NCI-H146 (cell line): ENCODE measurements around the gene TPX2.
"Not testable (repeated sequence)": the region's sequence is repeated elsewhere in the genome, so short reads cannot be mapped to it uniquely, and the experiment has no call there.

Source experiments
- DNase-seq: peaks from one replicate; lab custom pipeline; 2025; lab: John Stamatoyannopoulos, UW

Gene TPX2

DNA sequence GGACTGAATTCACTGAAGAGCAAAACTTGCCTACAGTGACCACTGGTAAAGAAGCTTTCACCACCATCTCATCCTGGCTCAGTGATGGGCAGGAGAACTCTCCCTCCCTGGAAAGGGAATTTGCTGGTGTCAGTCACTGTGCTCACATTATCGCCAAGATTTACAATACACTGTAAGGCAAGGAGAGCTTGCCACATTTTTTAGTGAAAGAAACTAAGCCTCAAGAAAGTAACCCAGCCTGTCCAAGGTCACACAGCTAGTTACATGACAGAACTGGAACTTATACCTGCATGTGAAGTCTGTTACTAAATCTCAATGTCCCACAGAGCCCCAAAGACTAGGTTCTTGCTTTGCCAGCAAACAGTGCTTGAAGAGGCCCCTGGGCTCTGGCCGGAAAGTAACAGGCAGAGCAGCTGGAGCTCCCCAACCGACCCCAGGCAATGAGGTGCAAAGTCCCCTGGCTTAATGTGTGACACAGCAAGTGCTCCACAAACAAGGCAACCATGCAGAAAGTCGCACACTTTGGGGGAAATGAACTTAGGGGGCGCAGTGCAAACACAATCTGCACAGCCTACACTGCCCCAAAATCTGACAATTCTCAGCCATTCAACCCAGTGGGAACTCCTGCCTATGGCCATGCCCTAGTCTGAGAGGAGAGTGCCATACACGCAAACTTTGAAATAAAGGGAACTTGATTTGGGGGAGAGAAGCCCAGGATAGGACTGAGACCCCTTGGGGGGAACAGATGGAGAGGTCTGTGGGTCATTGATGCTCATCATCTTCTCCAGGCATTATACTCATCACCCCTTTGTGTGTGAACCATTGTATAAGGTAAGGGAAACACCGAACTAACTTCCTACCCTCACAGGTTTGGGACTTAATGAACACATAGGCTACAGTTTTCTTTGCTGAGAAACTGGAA lies 18.3 kb upstream of the TPX2 start:
- no peak for DNase-seq

DNA sequence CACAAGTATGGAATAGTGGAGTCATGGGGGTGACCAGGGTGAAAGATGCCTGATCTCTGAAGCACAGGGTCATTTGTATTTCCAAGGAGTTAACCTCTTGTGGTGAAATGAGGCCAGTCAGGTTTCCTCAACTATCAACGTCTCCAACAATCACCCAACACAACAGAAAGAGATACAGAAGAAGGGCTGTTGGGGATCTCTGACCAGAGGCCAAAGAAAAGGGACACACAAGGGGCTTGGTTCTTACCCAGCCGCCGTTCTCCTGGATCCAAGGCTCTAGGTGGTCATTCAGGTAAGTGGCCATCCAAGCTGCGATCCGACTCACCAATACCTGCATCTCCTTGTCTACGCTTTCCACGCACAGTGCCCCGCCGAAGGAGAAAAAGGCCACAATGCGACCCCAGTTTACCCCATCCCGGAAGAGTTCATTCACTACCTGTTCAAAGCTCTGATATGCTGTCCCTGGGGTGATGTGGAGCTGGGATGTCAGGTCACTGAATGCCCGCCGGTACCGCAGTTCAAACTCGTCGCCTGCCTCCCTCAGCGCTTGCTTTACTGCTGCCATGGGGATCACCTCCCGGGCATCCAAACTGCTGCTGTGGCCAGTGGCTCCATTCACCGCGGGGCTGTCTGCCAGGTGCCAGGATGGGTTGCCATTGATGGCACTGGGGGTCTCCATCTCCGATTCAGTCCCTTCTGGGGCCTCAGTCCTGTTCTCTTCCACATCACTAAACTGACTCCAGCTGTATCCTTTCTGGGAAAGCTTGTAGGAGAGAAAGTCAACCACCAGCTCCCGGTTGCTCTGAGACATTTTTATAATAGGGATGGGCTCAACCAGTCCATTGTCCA lies 17.5 kb upstream of the TPX2 start:
- peak; percentile 74 for DNase-seq

DNA sequence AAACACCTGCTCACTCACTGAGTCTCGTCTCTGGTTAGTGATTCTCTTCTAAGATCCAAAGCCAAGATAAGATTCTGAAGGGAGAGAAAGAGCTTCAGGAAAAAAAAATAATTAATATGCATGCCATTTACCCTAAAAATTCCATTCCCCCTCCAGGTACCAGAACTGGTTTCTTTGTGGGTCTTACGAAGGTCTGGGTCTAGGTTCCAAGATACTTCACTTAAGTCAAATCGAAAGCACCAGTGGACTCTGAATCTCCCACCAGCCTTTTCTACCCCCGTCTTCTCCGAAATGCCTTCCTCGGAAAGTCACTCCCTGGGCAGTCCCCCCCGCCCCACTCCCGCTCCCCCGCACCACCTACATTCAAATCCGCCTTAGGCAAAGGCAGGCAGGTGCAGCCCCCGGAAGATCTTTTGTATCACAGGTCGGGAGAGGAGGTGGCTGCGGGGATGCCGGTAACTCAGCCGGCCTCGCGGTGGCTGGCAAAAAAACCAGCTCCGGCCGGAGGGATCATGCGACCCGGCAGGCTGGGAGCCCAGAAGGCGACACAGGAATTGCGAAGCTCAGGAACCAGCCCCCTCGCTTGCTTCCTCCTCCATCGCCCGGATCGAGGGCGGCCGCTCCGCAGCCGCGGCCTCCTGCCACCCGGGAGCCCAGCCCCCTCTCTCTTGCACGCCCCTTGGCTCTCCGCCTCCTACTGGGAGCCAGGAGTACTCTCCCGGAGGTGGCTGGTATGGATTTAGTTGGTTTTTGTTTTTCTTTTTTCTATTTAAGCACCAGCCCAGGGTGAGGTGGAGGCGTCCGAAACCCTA lies 16.6 kb upstream of the TPX2 start, which contains the start of gene BCL2L1:
BCL2L1 (minus strand) TSS at position 612 of the 812 bp plus-strand sequence. CDS start 650 bp downstream, outside the sequence.
- DNase-seq = peak; percentile 98

DNA sequence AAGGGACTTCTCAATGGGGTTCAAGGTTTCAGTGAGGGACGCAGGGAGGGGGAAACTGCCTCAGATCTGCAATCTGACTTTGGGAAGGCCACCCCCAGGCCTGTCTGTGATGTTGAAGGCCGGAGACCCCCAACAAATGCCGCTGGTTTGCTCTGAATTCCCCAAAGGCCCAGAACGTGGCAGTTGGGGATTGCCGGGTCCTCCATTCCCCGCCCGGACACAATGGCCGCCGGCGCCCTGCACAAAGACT lies 16.1 kb upstream of the TPX2 start:
- DNase-seq = no peak

DNA sequence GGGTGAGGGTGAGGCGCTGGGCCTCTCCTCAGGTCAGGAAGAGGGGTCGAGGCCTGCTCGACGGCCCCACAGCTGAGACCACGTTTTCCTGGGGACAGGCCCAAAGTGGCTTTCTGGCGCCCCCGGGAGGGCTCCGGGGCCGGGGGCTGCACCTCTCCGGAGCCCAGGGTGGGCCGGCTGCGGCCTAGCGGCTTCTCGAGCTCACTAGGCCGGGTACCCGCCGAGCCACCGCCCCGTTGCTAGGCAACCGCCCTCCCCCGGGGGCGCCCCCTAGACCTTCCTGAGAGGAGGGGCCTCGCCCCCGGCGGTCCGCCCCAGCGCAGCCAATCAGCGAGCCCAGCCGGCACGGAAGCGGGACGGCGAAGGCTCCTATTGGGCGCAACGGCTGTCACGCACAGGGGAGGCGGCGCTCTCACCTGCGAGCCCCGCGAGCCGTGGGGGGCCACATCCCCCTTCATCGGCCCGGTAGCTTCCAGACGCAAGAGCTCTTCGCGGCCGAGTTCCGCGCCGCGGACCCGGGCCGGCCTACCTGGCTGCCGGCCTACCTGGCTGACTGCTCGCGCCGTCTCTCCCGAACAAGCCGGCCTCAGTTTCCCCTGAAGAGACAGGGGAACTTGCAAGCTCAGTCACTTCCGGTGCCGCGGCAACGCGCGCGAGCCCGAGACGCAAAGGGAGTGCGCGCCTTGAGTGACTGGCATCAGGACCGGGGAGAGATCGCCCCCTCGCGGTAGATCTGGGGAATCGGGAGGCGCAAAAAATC lies 15.6 kb upstream of the TPX2 start:
- peak; percentile 100 for DNase-seq

DNA sequence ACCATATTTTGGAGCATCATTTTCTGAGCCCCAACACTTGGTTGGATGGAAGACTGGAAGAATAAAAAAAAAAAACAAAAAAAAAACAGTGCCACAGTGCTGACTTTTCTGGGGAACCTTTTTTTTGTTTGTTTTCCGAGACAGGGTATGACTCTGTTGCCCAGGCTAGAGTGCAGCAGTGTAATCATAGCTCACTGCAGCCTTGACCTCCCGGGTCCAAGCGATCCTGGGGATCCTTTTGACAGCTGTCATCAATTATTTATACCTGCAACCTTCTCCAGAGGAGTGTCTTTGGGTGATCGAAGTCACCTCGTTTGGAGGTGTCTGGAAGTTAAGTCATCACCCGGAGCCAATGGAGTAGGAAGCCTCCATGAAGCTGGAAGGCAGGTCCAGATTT lies 7.8 kb upstream of the TPX2 start:
- no peak for DNase-seq

DNA sequence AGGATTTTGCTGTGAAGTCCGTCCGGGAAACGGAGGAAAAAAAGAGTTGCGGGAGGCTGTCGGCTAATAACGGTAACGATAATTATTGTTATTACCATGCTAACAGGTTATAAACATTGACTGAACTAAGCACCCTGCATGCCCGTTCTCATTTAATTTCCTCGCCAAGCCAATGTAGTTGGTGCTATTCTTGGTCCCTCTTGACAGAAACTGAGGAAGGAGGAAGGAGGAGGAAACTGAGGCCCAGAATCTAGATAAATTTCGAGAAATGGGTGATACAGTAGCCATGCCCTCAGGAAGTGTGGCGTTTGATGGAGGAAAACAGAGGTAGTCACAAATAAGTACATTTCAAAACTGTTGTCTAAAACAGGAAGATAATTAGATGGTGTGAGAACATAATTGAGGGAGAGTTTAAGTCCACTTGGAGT lies 474 bp downstream of the TPX2 start:
- DNase-seq = no peak

DNA sequence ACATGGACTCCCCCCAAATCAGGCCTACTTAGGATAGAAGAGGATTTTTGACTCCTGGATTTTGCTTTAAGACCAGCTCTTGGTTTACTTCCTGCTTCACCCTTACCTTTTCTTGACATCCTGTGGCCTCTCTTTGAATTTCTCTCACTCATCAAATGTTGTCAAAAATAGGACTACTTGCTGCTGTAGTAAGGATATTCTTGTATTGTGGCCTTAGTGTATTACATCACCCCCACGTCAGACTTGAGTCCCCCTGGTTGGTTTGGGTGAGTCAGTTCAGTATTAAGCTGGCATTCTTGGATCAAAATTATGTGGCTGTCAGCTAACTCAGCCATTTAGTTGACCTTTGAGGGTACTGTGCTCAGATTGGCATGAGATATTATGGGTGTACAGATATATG lies 1.1 kb downstream of the TPX2 start:
- no peak for DNase-seq

DNA sequence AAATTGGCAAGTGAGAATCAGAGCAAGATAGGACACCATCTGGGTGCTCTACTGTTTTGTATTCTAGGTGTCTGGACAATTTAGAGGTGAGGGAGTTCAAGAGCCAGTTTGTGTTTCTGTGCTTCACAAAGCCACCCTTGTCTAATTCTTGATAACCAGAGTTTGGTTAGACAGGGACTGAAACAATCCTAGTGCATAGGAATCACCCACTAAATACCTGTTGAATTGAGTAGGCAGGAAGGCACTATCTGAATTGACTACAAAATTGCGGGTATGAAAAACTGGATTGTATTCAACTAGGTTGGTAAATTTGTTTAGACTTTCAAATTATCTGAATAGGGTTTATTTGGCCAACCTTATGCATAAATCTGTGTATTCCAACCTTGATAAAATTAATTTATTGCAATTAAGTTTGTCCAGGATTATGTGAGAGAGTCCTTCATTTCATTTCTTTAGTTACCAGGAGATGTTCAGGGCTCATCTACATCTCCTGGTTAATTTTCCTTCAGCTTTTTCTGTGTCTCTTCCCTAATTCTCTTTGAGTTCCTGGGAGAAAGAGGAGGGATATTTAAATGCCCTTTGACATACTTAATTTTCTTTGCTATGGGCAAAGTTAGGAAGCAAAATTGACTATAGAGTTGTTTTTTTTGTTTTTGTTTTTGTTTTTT lies 1.7 kb downstream of the TPX2 start:
- DNase-seq = no peak

DNA sequence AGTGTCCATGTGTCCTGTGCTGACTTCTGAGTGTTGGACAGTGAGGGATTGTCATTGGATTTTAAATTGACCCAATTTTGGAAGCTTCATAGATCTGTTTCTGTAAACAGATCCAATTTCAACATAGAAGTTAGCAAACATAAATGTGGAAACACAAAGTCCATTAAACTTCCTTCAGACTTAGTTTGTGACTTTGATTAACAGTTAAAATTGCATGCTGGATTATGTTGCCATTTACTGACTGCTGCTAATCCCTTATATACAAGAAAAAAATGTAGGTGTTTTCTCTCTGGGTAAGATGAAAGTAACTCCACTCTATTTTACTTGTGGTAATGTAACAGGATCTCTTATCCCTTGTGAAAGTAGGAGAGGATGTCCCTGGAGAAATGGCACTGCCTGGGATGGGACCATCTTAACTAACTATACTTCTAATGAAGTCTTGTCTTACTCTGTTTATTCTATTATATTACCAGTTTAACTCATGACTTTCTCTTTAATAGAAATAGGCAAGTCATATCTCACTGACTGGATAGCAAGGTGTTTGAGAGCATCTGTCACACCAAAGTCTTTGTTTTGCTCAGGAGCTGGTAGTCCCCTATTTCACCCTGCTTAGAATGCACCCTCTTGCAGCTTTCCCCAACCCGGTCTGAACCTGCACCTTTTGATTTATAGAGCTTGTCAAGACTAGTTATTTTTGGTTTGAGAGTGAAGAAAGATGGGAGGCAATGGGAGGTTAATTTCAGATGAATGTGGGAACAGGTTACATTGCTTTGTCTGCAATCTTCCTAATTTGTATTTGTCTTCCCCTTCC lies 7.2 kb downstream of the TPX2 start:
- no peak for DNase-seq

DNA sequence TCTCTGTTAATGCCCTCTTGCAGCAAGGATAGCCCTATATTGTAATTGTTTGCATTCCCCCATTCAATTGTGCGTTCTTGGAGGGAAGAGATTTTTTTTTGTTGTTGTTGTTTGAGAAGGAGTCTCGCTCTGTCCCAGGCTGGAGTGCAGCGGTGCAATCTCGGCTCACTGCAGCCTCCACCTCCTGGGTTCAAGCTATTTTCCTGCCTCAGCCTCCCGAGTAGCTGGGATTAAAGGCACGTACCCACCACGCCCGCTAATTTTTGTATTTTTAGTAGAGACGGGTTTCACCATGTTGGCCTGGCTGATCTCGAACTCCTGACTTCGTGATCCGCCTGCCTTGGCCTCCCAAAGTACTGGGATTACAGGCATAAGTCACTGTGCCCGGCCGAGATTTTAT lies 7.9 kb downstream of the TPX2 start:
- not testable (repeated sequence) for DNase-seq

DNA sequence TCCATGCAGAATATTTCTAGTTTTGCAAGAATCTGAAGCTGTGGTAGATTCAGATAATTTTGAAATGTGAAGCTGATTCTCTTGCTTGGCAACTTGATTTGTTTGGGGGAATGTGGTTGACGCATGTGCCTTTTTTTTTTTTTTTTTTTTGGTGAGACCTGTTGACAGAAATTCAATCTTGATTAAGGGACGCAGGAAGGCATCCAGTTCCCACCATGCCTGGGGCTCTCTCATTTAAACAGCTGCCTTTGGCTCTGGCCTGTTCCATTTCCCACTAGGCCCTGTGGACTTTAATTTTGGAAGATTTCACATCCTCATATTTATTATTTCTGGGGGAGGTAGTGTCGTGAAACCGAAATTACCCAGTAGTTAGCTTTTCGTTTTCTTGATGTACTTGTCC lies 8.6 kb downstream of the TPX2 start:
- no peak for DNase-seq

DNA sequence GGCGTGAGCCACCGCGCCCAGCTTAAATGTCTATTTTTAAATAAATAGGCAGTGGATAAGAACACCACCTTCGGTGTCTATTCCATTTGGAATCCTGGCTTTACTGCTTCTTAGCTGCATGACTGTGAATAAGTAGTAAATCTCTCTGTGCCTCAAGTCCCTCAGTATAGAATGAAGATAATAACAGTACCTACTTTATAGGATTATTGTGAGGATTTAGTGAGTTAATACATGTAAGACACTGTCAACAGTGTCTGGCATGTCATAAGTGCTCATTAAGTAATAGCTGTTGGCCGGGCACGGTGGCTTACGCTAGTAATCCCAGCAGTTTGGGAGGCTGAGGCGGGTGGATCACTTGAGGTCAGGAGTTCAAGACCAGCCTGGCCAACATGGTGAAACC lies 10.1 kb downstream of the TPX2 start:
- no peak for DNase-seq

DNA sequence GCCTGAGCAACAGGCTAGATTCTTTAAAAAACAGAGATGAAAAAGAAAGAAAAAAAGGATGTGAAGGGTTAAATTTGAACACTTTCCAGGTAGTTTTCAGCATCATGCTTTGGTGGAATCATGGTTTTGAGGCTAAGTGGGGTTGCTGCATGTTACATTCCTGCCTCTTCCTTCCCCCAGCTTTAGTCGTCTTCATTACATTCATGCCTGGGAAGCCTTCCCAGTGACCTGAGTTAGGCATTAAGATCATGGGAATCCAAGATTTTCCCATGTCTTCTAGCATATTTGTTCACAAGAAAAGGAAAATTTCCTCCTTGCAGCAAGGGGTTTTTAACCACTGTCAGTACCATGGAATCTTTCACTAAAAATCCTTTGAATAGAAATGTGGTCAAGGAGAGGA lies 12.0 kb downstream of the TPX2 start:
- no peak for DNase-seq

DNA sequence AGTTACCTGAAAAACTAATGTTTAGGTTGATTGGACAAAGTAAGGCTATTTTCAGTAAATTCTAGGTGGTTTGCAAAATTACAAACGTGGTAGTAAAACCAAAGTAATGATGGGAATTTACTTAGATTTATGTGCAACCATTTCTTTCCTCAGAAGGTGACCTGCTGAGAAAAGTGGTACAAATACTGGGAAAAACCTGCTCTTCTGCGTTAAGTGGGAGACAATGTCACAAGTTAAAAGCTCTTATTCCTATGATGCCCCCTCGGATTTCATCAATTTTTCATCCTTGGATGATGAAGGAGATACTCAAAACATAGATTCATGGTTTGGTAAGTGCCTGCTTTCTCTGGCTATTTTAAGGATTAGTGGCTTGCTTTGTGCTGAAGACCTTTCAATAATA lies 18.2 kb downstream of the TPX2 start:
- DNase-seq = no peak

DNA sequence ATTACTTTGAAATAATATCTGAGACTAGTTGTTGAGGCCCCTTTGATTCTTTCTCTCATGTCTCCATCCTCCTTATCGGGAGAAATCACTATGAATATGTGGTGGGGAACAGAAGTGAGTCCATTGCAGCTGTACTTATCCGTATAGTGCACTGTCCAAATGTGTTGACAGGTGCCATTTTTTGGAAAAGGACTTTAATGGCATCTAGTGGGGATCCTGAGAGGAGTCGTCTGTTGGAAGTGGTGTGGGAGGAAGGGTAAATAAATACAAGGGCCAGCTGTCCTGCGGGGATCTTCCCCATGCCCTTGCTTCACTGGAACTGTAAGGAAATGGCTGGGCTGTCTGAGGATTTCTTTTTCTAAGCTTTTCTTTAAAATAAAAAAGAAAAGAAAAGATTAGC lies 19.4 kb downstream of the TPX2 start:
- no peak for DNase-seq

DNA sequence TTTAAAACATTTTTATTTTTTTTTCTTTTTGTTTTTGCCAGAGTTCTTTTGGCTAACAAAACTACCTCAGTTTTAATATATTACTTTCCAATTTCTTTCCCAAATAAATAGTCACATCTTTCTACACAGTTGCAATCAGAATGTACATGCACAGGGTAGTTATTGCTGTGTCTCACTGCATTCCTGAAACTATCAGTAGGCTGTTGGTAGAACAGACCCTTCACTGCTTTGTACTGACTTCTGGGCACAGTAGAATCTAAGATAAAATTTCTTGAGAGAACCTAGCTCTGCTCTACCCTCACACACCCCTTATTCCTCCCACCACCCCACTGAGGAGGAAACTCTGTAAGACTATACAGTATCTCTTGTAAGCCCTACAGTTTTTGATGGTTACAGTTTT lies 19.9 kb downstream of the TPX2 start:
- no peak for DNase-seq

DNA sequence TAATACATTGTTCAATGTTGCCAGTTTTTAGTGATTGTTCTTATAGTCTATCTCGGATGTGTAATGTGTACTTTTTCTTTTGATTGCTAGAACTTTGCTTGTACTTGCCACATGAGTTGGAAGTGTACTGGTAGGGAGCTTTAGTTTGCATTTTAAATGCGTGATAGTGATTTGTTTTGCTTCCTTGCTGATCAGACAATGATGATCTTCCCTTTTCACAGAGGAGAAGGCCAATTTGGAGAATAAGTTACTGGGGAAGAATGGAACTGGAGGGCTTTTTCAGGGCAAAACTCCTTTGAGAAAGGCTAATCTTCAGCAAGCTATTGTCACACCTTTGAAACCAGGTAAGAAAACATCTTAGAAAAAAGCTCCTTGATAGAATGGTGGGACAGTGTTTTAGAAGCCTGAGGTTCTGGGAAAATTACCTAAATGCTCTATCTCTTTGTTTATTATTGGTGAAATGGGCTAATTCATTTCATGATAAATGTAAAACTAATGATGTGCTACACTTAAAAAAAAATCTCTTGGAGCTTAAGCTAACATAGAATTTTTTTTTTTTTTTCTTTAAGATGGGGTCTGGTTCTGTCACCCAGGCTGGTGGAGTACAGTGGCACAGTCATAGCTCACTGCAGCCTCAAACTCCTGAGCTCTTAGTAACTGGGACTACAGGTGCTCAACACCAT lies 20.9 kb downstream of the TPX2 start:
- no peak for DNase-seq

DNA sequence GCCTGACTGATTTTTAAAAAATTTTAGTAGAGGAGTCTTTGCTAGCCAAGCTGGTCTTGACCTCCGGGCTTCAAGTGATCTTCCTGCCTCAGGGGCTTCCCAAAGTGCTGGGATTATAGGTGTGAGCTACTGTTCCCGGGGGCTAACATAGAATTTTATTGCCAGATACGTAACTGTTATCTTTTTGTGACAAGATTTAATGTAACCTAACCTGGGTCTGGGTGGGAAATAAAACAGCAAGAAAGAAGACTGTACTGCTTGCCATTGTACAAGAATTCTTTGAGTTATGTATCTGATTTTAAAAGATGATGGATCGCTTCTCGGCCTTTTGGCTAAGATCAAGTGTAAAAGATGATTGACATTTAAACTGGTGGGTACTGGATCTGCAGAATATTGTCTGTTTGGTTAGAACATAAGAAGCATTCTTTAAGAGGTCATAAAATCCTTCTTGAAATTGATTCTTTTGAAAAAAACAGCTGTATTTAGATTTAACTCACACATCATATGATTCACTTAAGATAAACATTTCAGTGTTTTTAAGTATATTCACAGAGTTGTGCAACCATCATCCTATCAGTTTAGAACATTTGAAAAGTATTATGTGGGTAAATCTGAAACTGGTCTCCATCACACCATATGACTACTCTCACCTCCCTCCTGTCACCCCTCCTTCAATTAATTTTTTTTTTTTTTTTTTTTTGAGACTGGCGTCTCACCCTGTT lies 21.6 kb downstream of the TPX2 start:
- DNase-seq = no peak
